Measurements from ENCODE around the gene TRIM7.

- TF ChIP-seq, protein P1, sequence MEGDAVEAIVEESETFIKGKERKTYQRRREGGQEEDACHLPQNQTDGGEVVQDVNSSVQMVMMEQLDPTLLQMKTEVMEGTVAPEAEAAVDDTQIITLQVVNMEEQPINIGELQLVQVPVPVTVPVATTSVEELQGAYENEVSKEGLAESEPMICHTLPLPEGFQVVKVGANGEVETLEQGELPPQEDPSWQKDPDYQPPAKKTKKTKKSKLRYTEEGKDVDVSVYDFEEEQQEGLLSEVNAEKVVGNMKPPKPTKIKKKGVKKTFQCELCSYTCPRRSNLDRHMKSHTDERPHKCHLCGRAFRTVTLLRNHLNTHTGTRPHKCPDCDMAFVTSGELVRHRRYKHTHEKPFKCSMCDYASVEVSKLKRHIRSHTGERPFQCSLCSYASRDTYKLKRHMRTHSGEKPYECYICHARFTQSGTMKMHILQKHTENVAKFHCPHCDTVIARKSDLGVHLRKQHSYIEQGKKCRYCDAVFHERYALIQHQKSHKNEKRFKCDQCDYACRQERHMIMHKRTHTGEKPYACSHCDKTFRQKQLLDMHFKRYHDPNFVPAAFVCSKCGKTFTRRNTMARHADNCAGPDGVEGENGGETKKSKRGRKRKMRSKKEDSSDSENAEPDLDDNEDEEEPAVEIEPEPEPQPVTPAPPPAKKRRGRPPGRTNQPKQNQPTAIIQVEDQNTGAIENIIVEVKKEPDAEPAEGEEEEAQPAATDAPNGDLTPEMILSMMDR (conservative IDR thresholded peaks at IDR 0.05; ENCODE audit: low read length): no peak
- no peak for TF ChIP-seq EZH2phosphoT487 (IDR thresholded peaks at IDR 0.05; ENCODE audit: borderline replicate concordance)
These were observed 37.0 kb upstream of the TRIM7 start for GRCh38 chr5:181242031-181242451.
